Mesenchymal stem cell (in vitro differentiated cells and primary cell): ENCODE results near the gene SUCLA2.
"Not testable (repeated sequence)": the region's sequence is repeated elsewhere in the genome, so short reads cannot be mapped to it uniquely, and the experiment has no call there.

ENCODE experiments used
- DNase-seq: peaks from one replicate; pipeline ENCODE4 v3.0.0-alpha.2; 2013
- H2AFZ ChIP-seq: one replicate; pipeline ENCODE4 v1.6.1; 2013; ENCODE audit warnings: low read depth, mild to moderate bottlenecking, control low read depth, inconsistent platforms, low read length, moderate library complexity
- H2AK5ac ChIP-seq: 2 replicates; pipeline ENCODE4 v1.6.1; 2013; ENCODE audit warnings: low read length, moderate library complexity, mild to moderate bottlenecking, inconsistent platforms; ENCODE audit not compliant: severe bottlenecking
- H2BK120ac ChIP-seq: one replicate; pipeline ENCODE4 v1.6.1; 2013; ENCODE audit warnings: low read depth, mild to moderate bottlenecking, inconsistent platforms, low read length, moderate library complexity
- H2BK12ac ChIP-seq, 2 experiments: one replicate each; pipeline ENCODE4 v1.6.1; 2013; ENCODE audit warnings: inconsistent platforms in 2 of 2, low read length in 2 of 2, mild to moderate bottlenecking in 2 of 2, moderate library complexity in 2 of 2, control low read depth in 1 of 2
- H2BK15ac ChIP-seq: one replicate; pipeline ENCODE4 v1.6.1; 2013; ENCODE audit warnings: mild to moderate bottlenecking, low read depth, inconsistent platforms; ENCODE audit not compliant: poor library complexity, severe bottlenecking
- H2BK5ac ChIP-seq: 2 replicates; pipeline ENCODE4 v1.6.1; 2013; ENCODE audit warnings: low read depth, mild to moderate bottlenecking, low read length, control low read depth, inconsistent platforms; ENCODE audit not compliant: poor library complexity, severe bottlenecking
- H3K14ac ChIP-seq, 2 experiments: one replicate each; pipeline ENCODE4 v1.6.1; 2013; ENCODE audit warnings: inconsistent platforms in 2 of 2, low read length in 2 of 2, control low read depth in 1 of 2, mild to moderate bottlenecking in 1 of 2, moderate library complexity in 1 of 2
- H3K18ac ChIP-seq, 2 experiments: one replicate each; pipeline ENCODE4 v1.6.1; 2013; ENCODE audit warnings: inconsistent platforms in 2 of 2, low read length in 2 of 2, control low read depth in 1 of 2, low read depth in 1 of 2, mild to moderate bottlenecking in 1 of 2
- H3K23ac ChIP-seq, 2 experiments: one replicate each; pipeline ENCODE4 v1.6.1; 2013; ENCODE audit warnings: inconsistent platforms in 2 of 2, low read length in 2 of 2, mild to moderate bottlenecking in 2 of 2, moderate library complexity in 2 of 2, control low read depth in 1 of 2
- H3K27ac ChIP-seq: 2 replicates; pipeline ENCODE4 v1.5.1; 2013; ENCODE audit warnings: mild to moderate bottlenecking, moderate library complexity, low read length, control low read depth, inconsistent platforms; ENCODE audit not compliant: poor library complexity, severe bottlenecking
- H3K27me3 ChIP-seq, 2 experiments: 2 replicates each; pipeline versions ENCODE4 v1.6.1 to v1.7.0; 2013; ENCODE audit warnings: low read length in 2 of 2, mild to moderate bottlenecking in 2 of 2, moderate library complexity in 2 of 2, control low read depth in 1 of 2, inconsistent platforms in 1 of 2; ENCODE audit not compliant: control insufficient read depth in 1 of 2, insufficient read depth in 1 of 2
- H3K36me3 ChIP-seq, 2 experiments: 2 replicates each; pipeline versions ENCODE4 v1.6.1 to v1.7.0; 2013; ENCODE audit warnings: low read length in 2 of 2, control low read depth in 1 of 2, inconsistent platforms in 1 of 2, low read depth in 1 of 2, mild to moderate bottlenecking in 1 of 2; ENCODE audit not compliant: insufficient read depth in 2 of 2, control insufficient read depth in 1 of 2
- H3K4ac ChIP-seq, 2 experiments: one replicate each; pipeline ENCODE4 v1.6.1; 2013; ENCODE audit warnings: inconsistent platforms in 2 of 2, low read length in 2 of 2, mild to moderate bottlenecking in 2 of 2, moderate library complexity in 2 of 2, control low read depth in 1 of 2, low read depth in 1 of 2
- H3K4me1 ChIP-seq: 2 replicates; pipeline ENCODE4 v1.6.1; 2013; ENCODE audit warnings: low read depth, low read length, control low read depth; ENCODE audit not compliant: control insufficient read depth, insufficient read depth
- H3K4me2 ChIP-seq: 2 replicates; pipeline ENCODE4 v1.6.1; 2013; ENCODE audit warnings: low read length, mild to moderate bottlenecking, inconsistent platforms; ENCODE audit not compliant: poor library complexity, severe bottlenecking
- H3K4me3 ChIP-seq, 2 experiments: 2 replicates each; pipeline versions ENCODE4 v1.5.1 to v1.7.0; 2013; ENCODE audit warnings: low read length in 2 of 2, mild to moderate bottlenecking in 2 of 2, control low read depth in 1 of 2, low read depth in 1 of 2; ENCODE audit not compliant: insufficient read depth in 1 of 2
- H3K79me1 ChIP-seq: replicated peaks from 2 replicates; pipeline ENCODE4 v1.6.1; 2013; ENCODE audit warnings: mild to moderate bottlenecking, control low read depth, low read length, inconsistent platforms; ENCODE audit not compliant: poor library complexity, severe bottlenecking
- H3K9ac ChIP-seq: 2 replicates; pipeline ENCODE4 v1.7.0; 2013; ENCODE audit warnings: mild to moderate bottlenecking, low read length, moderate library complexity
- H3K9me3 ChIP-seq: 2 replicates; pipeline ENCODE4 v1.7.0; 2013; ENCODE audit warnings: mild to moderate bottlenecking, low read length; ENCODE audit not compliant: control insufficient read depth
- H4K8ac ChIP-seq: one replicate; pipeline ENCODE4 v1.6.1; 2013; ENCODE audit warnings: inconsistent platforms, mild to moderate bottlenecking, low read length, moderate library complexity
- H4K91ac ChIP-seq: one replicate; pipeline ENCODE4 v1.6.1; 2013; ENCODE audit warnings: mild to moderate bottlenecking, low read length, inconsistent platforms
- WGBS: methylation state at CpG from one replicate; pipeline ENCODE4 v1.1.7; 2013; ENCODE audit warnings: mixed read lengths; 5-methylcytosine and 5-hydroxymethylcytosine counted together

The SUCLA2 gene

GRCh38 chr13:48006396-48006795 is 5.3 kb upstream of the SUCLA2 start:
- Histone ChIP-seq H4K8ac (no peak overlapping the region), H3K23ac (no peak overlapping the region), H2AK5ac (no peak overlapping the region), H3K79me1 (peaks cover 5% of the 10 kb centered on the region), H3K14ac (no peak overlapping the region), H3K4me2 (no peak overlapping the region), H2BK12ac (no peak overlapping the region), H3K27me3 (no peaks in the 10 kb centered on the region), H3K4ac (no peak overlapping the region), H3K27ac (no peak overlapping the region), H2BK15ac (no peak overlapping the region), H3K4me3 (no peak overlapping the region), H2BK120ac (no peak overlapping the region), H3K9me3 (no peaks in the 10 kb centered on the region), H4K91ac (no peak overlapping the region), H2AFZ (no peak overlapping the region), H3K18ac (no peak overlapping the region), H3K36me3 (no peaks in the 10 kb centered on the region), H3K9ac (no peak overlapping the region), H2BK5ac (no peak overlapping the region), H3K4me1 (peaks cover 3% of the 10 kb centered on the region)
- no peak for DNase-seq
- 100% methylated on average over 1 of the region's 1 CpG for WGBS

GRCh38 chr13:48004201-48004600 is 3.1 kb upstream of the SUCLA2 start:
- Histone ChIP-seq H3K18ac (no peak overlapping the region), H3K4me3 (no peak overlapping the region), H3K4me2 (no peak overlapping the region), H3K9ac (no peak overlapping the region), H3K23ac (no peak overlapping the region), H2BK15ac (no peak overlapping the region), H2AFZ (no peak overlapping the region), H2AK5ac (no peak overlapping the region), H2BK12ac (no peak overlapping the region), H3K14ac (no peak overlapping the region), H4K8ac (no peak overlapping the region), H3K27ac (no peak overlapping the region), H3K9me3 (no peaks in the 10 kb centered on the region), H3K4ac (no peak overlapping the region), H2BK5ac (no peak overlapping the region), H4K91ac (no peak overlapping the region), H3K27me3 (no peaks in the 10 kb centered on the region), H3K36me3 (no peaks in the 10 kb centered on the region), H3K4me1 (peaks cover 3% of the 10 kb centered on the region), H3K79me1 (peaks cover 8% of the 10 kb centered on the region), H2BK120ac (no peak overlapping the region)
- 70% methylated on average over 2 of the region's 2 CpGs for WGBS
- no peak for DNase-seq

- H2BK120ac ChIP-seq, H3K23ac ChIP-seq, H3K9me3 ChIP-seq, H2BK15ac ChIP-seq, H2BK12ac ChIP-seq, H4K91ac ChIP-seq, H3K4me2 ChIP-seq, H3K4ac ChIP-seq, H3K14ac ChIP-seq, H2BK5ac ChIP-seq, H2AK5ac ChIP-seq, H3K27me3 ChIP-seq, H2AFZ ChIP-seq, H3K36me3 ChIP-seq, H3K18ac ChIP-seq, DNase-seq, H3K4me1 ChIP-seq, H3K79me1 ChIP-seq, H3K27ac ChIP-seq: not testable (repeated sequence)
- Histone ChIP-seq H4K8ac (peak overlapping the region; percentile 37), H3K9ac (peak overlapping the region; percentile 97), H3K4me3 (peak overlapping the region in 1 of 2 experiments; percentile 99)
- 49% methylated on average over 3 of the region's 5 CpGs for WGBS
Measured at GRCh38 chr13:48001999-48002398, 926 bp upstream of the SUCLA2 start.

GRCh38 chr13:48000559-48001113 is 437 bp downstream of the SUCLA2 start:
- Histone ChIP-seq H3K79me1 (peaks cover 9% of the 10 kb centered on the region), H3K9ac (peak overlapping the region; percentile 97), H3K4ac (peak overlapping the region; percentile 73 to 97), H3K27me3 (no peaks in the 10 kb centered on the region), H2BK5ac (no peak overlapping the region), H3K4me3 (peak overlapping the region; percentile 95 to 99), H4K91ac (peak overlapping the region; percentile 87), H2AK5ac (no peak overlapping the region), H2BK12ac (no peak overlapping the region), H2BK120ac (peak overlapping the region; percentile 66), H3K18ac (peak overlapping the region; percentile 85 to 99), H2AFZ (peak overlapping the region; percentile 98), H3K14ac (peak overlapping the region in 1 of 2 experiments; percentile 95), H3K9me3 (no peaks in the 10 kb centered on the region), H3K4me2 (peak overlapping the region; percentile 84), H3K36me3 (peaks cover 0 to 7% of the 10 kb centered on the region in 2 experiments), H3K23ac (peak overlapping the region in 1 of 2 experiments; percentile 98), H2BK15ac (peak overlapping the region; percentile 73), H3K4me1 (peaks cover 3% of the 10 kb centered on the region), H4K8ac (peak overlapping the region; percentile 87), H3K27ac (no peak overlapping the region)
- under 1% methylated on average over 25 of the region's 25 CpGs for WGBS
- no peak for DNase-seq
